A673 (cell line): ENCODE data around the gene COA8. TPM values are rescaled to one million over a fixed set of nuclear protein-coding genes. Genes with fewer than 3 reads are reported as not detected.

ENCODE experiments used
- BruUV-seq: library from RNA; stranded (reverse); fragments of 400-500 nt; replicated peaks from 2 replicates; lab custom pipeline; 2021; lab: Mats Ljungman, UMichigan
- CTCF ChIA-PET: fragments of 300-600 bp; sonication (Branson Sonifier 250); formaldehyde crosslinking; loops from one replicate; lab custom pipeline; 2022; ENCODE audit warnings: antibody characterized with exemption; lab: Charles Lee
- POLR2A ChIA-PET: fragments of 300-600 bp; sonication (Branson Sonifier 250); formaldehyde crosslinking; loops from one replicate; lab custom pipeline; 2022; ENCODE audit warnings: antibody characterized with exemption; ENCODE audit not compliant: low non-redundant PET; lab: Charles Lee
- DNase-seq: peaks from one replicate; pipeline ENCODE4 v3.0.0-alpha.2; 2015; ENCODE audit warnings: low spot score
- H3K27ac ChIP-seq: fragments of 200-600 bp; sonication (generic); 2 replicates; pipeline ENCODE4 v1.5.1; 2016; ENCODE audit warnings: mixed run types, low read depth, mild to moderate bottlenecking, mixed read lengths, antibody characterized with exemption, low read length; ENCODE audit not compliant: poor library complexity, severe bottlenecking
- H3K27me3 ChIP-seq: fragments of 200-600 bp; sonication (generic); replicated peaks from 2 replicates; pipeline ENCODE4 v1.6.1; 2017; ENCODE audit warnings: mixed run types, low read depth, mild to moderate bottlenecking, mixed read lengths, antibody characterized with exemption, low read length; ENCODE audit not compliant: insufficient read depth, poor library complexity
- H3K36me3 ChIP-seq: fragments of 200-600 bp; sonication (generic); 2 replicates; pipeline ENCODE4 v1.6.1; 2016; ENCODE audit warnings: mixed run types, mild to moderate bottlenecking, mixed read lengths, antibody characterized with exemption, low read length; ENCODE audit not compliant: insufficient read depth, poor library complexity, severe bottlenecking
- H3K4me1 ChIP-seq: fragments of 200-600 bp; sonication (generic); 2 replicates; pipeline ENCODE4 v1.6.1; 2017; ENCODE audit warnings: mixed run types, mild to moderate bottlenecking, mixed read lengths, antibody characterized with exemption, low read length; ENCODE audit not compliant: insufficient read depth, poor library complexity, severe bottlenecking
- H3K4me3 ChIP-seq: fragments of 200-600 bp; sonication (generic); 2 replicates; pipeline ENCODE4 v1.5.1; 2016; ENCODE audit warnings: low read depth, mixed run types, mild to moderate bottlenecking, mixed read lengths, low read length; ENCODE audit not compliant: poor library complexity, severe bottlenecking
- H3K9me3 ChIP-seq: fragments of 200-600 bp; sonication (generic); 2 replicates; pipeline ENCODE4 v1.6.1; 2016; ENCODE audit warnings: mixed run types, low read depth, mild to moderate bottlenecking, mixed read lengths, antibody characterized with exemption, low read length; ENCODE audit not compliant: poor library complexity, severe bottlenecking
- EZH2 ChIP-seq: fragments of 200-600 bp; sonication (generic); IDR thresholded peaks from 2 replicates; pipeline ENCODE4 v1.6.1; 2017; ENCODE audit warnings: borderline replicate concordance, low read depth, mild to moderate bottlenecking, mixed read lengths, antibody characterized with exemption, low read length; ENCODE audit not compliant: poor library complexity, severe bottlenecking
- intact Hi-C: fragments of 100-400 bp; cut with micrococcal nuclease; formaldehyde crosslinking; loops from one replicate; pipeline ENCODE4 v1.10.0; 2022; ENCODE audit not compliant: unreplicated experiment
- total RNA-seq: library from RNA; stranded (reverse); gene quantifications from 2 replicates; pipeline ENCODE4 v1.2.3, GENCODE V29; 2021
- TF ChIP-seq, protein P1 (sequence below): fragments of 300-800, 200-600 bp; sonication (generic); conservative IDR thresholded peaks from 2 replicates; pipeline ENCODE4 v1.5.1; 2017; ENCODE audit warnings: low read depth, mild to moderate bottlenecking, antibody characterized with exemption, low read length, moderate library complexity, mixed read lengths

COA8 gene
- total RNA-seq, 1 experiment from 2014 or later, result 51.0 TPM

DNA sequence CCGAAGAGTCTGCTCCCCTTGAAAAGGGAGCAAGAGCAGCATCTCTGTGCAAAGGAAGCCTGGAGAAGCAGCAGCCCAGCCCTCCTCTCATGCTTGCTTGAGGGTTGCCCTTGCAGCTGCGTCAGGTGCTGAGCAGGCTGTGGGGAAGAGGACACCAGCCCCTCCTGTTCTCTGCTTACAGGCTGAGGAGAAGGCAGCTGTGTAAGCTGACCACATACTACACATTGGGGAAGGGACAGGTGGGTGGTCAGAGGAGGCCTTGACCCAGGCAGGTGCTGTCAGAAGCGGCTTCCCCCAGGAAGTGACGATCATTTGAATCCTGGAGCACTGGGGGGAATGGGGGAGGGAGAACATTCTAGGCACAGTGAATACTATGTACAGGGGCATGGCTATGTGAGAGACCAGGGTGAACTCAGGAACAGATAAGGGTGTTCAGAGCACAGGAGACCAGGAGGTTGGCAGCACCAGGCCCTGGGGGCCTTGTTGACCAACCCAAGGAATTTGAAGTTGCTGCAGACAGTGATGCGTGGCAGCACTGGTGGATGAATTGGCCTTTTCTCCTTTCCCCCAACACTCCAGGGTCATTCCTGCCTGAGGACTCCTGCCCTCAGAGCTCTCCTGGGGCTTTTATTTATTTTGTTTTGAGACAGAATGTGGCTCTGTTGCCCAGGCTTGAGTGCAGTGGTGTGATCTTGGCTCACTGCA, 63.5 kb downstream of the COA8 start:
- no peak for DNase-seq
- POLR2A ChIA-PET, result interaction anchor here (0.5 to 0.7 kb wide), 2 partner anchors 440 to 521 kb away, joined by 3 to 5 read pairs; no protein-coding TSS in a partner anchor
- peaks cover 20% of the 10 kb centered on the region for H3K4me1 ChIP-seq
- H3K9me3 ChIP-seq, result no peaks in the 10 kb centered on the region
- H3K4me3 ChIP-seq, result no peak overlapping the region
- no peaks in the 10 kb centered on the region for H3K36me3 ChIP-seq
- no TSS peak for BruUV-seq
- intact Hi-C loops, result no loop called here
- CTCF ChIA-PET, result no interaction called here
- no peak for TF ChIP-seq EZH2
- TF ChIP-seq, protein P1, sequence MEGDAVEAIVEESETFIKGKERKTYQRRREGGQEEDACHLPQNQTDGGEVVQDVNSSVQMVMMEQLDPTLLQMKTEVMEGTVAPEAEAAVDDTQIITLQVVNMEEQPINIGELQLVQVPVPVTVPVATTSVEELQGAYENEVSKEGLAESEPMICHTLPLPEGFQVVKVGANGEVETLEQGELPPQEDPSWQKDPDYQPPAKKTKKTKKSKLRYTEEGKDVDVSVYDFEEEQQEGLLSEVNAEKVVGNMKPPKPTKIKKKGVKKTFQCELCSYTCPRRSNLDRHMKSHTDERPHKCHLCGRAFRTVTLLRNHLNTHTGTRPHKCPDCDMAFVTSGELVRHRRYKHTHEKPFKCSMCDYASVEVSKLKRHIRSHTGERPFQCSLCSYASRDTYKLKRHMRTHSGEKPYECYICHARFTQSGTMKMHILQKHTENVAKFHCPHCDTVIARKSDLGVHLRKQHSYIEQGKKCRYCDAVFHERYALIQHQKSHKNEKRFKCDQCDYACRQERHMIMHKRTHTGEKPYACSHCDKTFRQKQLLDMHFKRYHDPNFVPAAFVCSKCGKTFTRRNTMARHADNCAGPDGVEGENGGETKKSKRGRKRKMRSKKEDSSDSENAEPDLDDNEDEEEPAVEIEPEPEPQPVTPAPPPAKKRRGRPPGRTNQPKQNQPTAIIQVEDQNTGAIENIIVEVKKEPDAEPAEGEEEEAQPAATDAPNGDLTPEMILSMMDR, result no peak
- no peaks in the 10 kb centered on the region for H3K27me3 ChIP-seq
- H3K27ac ChIP-seq, result no peak overlapping the region

DNA sequence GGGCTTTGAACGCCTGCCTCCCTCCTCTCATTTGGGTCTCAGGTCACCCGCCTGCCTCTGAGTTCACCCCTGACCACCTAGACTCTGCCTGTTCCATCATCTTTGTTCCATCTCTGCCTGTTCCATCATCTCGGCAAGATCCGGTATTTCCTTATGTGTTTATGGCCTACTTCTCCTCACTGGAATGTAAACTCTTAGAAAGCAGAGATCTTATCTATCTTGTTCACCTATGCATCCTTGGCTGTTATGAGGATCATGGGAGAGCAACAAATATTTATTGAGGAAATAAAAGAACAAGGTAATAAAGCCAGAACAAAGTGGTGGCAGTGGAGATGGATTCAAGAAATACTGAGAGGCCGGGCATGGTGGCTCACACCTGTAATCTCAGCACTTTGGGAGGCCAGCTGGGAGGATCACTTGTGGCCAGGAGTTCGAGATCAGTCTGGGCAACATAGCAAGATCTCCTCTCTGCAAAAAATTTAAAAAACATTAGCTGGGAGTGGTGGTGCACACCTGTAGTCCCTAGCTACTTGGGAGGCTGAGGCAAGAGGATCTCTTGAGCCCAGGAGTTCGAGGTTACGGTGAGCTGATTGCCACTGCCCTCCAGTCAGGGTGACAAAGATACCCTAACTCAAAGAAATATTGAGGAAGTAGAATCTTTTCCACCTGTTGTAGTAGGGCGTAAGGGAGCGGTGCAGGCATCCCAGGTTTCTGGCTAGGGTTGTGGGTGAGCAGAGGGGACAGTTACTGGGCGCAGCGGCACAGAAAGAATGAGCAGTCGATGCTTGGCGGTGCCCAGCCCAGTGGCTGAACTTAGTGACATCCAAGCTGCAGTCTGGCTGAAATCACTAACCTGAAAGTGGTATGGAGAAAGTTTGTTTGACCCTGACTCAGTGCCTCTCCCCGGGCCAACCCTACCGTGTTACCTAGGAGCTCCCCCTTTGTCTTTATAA, 64.6 kb downstream of the COA8 start:
- no peaks in the 10 kb centered on the region for H3K27me3 ChIP-seq
- H3K9me3 ChIP-seq, result no peaks in the 10 kb centered on the region
- no peak overlapping the region for H3K4me3 ChIP-seq
- CTCF ChIA-PET, result no interaction called here
- no TSS peak for BruUV-seq
- no peak for DNase-seq
- intact Hi-C loops, result no loop called here
- no peak overlapping the region for H3K27ac ChIP-seq
- H3K36me3 ChIP-seq, result no peaks in the 10 kb centered on the region
- POLR2A ChIA-PET, result no interaction called here
- peaks cover 20% of the 10 kb centered on the region for H3K4me1 ChIP-seq
- no peak for TF ChIP-seq EZH2
- TF ChIP-seq, protein P1, result no peak

DNA sequence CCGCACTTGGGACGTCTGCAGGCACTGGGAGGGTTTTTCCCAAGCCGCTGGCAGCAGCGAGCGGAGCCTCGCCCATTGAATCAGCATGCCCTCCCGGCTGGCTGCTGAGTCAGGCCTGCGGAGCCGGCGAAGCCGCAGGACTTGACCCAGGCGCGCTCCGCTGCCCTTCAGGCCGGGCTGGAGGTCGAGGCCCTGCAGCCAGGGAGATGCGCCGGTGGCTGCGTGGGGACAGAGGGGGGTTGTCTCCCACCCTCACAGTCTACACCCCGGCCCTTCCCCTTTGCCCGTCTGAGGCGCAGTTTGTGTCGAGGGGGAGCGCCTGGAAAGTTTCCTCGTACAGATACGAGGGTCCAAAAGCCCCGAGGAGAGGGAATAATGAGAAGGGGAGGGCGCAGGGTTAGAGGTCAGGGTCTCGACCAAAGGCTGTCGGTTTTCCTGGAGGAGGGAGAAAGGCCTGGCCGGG, 65.5 kb downstream of the COA8 start:
- ChIA-PET POLR2A (no interaction called here), CTCF (interaction anchor here (0.6 kb wide), 1 partner anchor 201 kb away, joined by 13 read pairs; no protein-coding TSS in a partner anchor)
- no peak for DNase-seq
- no TSS peak for BruUV-seq
- no peaks in the 10 kb centered on the region for H3K36me3 ChIP-seq
- peak overlapping the region; percentile 92 for H3K27ac ChIP-seq
- peak overlapping the region; percentile 99 for H3K4me3 ChIP-seq
- TF ChIP-seq, protein P1, result no peak
- no peak for TF ChIP-seq EZH2
- intact Hi-C loops, result no loop called here
- H3K27me3 ChIP-seq, result no peaks in the 10 kb centered on the region
- peaks cover 20% of the 10 kb centered on the region for H3K4me1 ChIP-seq
- no peaks in the 10 kb centered on the region for H3K9me3 ChIP-seq
